GM23338 (cell line): ENCODE results near the gene SMARCD2. TPM values are rescaled to one million over a fixed set of nuclear protein-coding genes. Genes with fewer than 3 reads are reported as not detected.

Source experiments
- ATAC-seq: fragments of 200-7000 bp; cut with Tn5 transposase; 3 replicates; pipeline ENCODE4 v1.9.1; 2020
- DNase-seq: peaks from one replicate; pipeline ENCODE4 v3.0.0-alpha.2; 2015; ENCODE audit warnings: low spot score
- H2AFZ ChIP-seq: fragments of 200-600 bp; sonication (generic); 2 replicates; pipeline ENCODE4 v1.8.0; 2016; ENCODE audit warnings: antibody characterized with exemption, mild to moderate bottlenecking, moderate library complexity
- H3F3A ChIP-seq: fragments of 200-600 bp; sonication (generic); replicated peaks from 2 replicates; pipeline ENCODE4 v1.8.0; 2017; ENCODE audit warnings: antibody characterized with exemption, mixed run types, low read depth
- H3K27ac ChIP-seq: fragments of 200-600 bp; sonication (generic); 2 replicates; pipeline ENCODE4 v1.6.1; 2016; ENCODE audit warnings: low read depth
- H3K27me3 ChIP-seq: fragments of 200-600 bp; sonication (generic); 2 replicates; pipeline ENCODE4 v1.8.0; 2016; ENCODE audit warnings: mild to moderate bottlenecking, mixed run types, moderate library complexity; ENCODE audit not compliant: insufficient read depth
- H3K36me3 ChIP-seq: fragments of 200-600 bp; sonication (generic); 2 replicates; pipeline ENCODE4 v1.8.0; 2016; ENCODE audit warnings: mild to moderate bottlenecking; ENCODE audit not compliant: insufficient read depth
- H3K4me1 ChIP-seq: fragments of 200-600 bp; sonication (generic); 2 replicates; pipeline ENCODE4 v1.8.0; 2016; ENCODE audit warnings: mild to moderate bottlenecking, moderate library complexity; ENCODE audit not compliant: insufficient read depth
- H3K4me2 ChIP-seq: fragments of 200-600 bp; sonication (generic); 2 replicates; pipeline ENCODE4 v1.7.1; 2017; ENCODE audit warnings: mixed run types
- H3K4me3 ChIP-seq: fragments of 200-600 bp; sonication (generic); 2 replicates; pipeline ENCODE4 v1.6.1; 2016; ENCODE audit warnings: mixed run types
- H3K79me2 ChIP-seq: fragments of 200-600 bp; sonication (generic); replicated peaks from 2 replicates; pipeline ENCODE4 v1.8.0; 2017; ENCODE audit warnings: mild to moderate bottlenecking; ENCODE audit not compliant: insufficient read depth
- H3K9me2 ChIP-seq: fragments of 200-600 bp; sonication (generic); 2 replicates; pipeline ENCODE4 v1.8.0; 2017; ENCODE audit not compliant: insufficient read depth
- H4K20me1 ChIP-seq: fragments of 200-600 bp; sonication (generic); replicated peaks from 2 replicates; pipeline ENCODE4 v1.8.0; 2017; ENCODE audit warnings: mild to moderate bottlenecking; ENCODE audit not compliant: insufficient read depth
- H3K27ac Mint-ChIP-seq: 2 replicates; pipeline ENCODE4 v1.8.0; 2020; ENCODE audit warnings: inconsistent platforms, mild to moderate bottlenecking, moderate library complexity, mixed read lengths
- H3K27me3 Mint-ChIP-seq: 3 replicates; pipeline ENCODE4 v1.8.0; 2022; ENCODE audit warnings: low read depth, mild to moderate bottlenecking, moderate library complexity, mixed read lengths, inconsistent platforms; ENCODE audit not compliant: insufficient read depth, poor library complexity
- H3K36me3 Mint-ChIP-seq: 3 replicates; pipeline ENCODE4 v1.8.0; 2021; ENCODE audit warnings: low read depth, mild to moderate bottlenecking, inconsistent platforms, moderate library complexity, mixed read lengths
- H3K4me1 Mint-ChIP-seq: 3 replicates; pipeline ENCODE4 v1.8.0; 2020; ENCODE audit warnings: mild to moderate bottlenecking, inconsistent platforms, mixed read lengths
- H3K4me3 Mint-ChIP-seq: 3 replicates; pipeline ENCODE4 v1.8.0; 2021; ENCODE audit warnings: moderate library complexity, mild to moderate bottlenecking, inconsistent platforms, mixed read lengths
- H3K9me3 Mint-ChIP-seq: 3 replicates; pipeline ENCODE4 v1.8.0; 2020; ENCODE audit warnings: moderate library complexity, mild to moderate bottlenecking, inconsistent platforms, mixed read lengths
- CREB1 ChIP-seq: fragments of 250-450 bp; sonication (Bioruptor Pico); IDR thresholded peaks from 2 replicates; pipeline ENCODE4 v1.5.0; 2020; ENCODE audit warnings: low read depth, mild to moderate bottlenecking, moderate library complexity
- EZH2 ChIP-seq: fragments of 200-600 bp; sonication (generic); IDR thresholded peaks from one replicate; pipeline ENCODE4 v1.8.0; 2017; ENCODE audit warnings: antibody characterized with exemption, mild to moderate bottlenecking, low read depth; ENCODE audit not compliant: unreplicated experiment
- EZH2phosphoT487 ChIP-seq: fragments of 200-600 bp; sonication (generic); IDR thresholded peaks from one replicate; pipeline ENCODE4 v1.8.1; 2018; ENCODE audit warnings: antibody characterized with exemption; ENCODE audit not compliant: unreplicated experiment
- JUNB ChIP-seq: IDR thresholded peaks from one replicate; pipeline ENCODE4 v1.6.1; 2016; ENCODE audit warnings: antibody characterized with exemption; ENCODE audit not compliant: unreplicated experiment
- NANOG ChIP-seq: IDR thresholded peaks from 2 replicates; pipeline ENCODE4 v1.6.1; 2016; ENCODE audit warnings: antibody characterized with exemption, borderline replicate concordance
- POLR2AphosphoS5 ChIP-seq: IDR thresholded peaks from 2 replicates; pipeline ENCODE4 v1.6.1; 2016; ENCODE audit warnings: antibody characterized with exemption, low read depth
- STAT1 ChIP-seq: IDR thresholded peaks from one replicate; pipeline ENCODE4 v1.6.1; 2016; ENCODE audit warnings: antibody characterized with exemption; ENCODE audit not compliant: unreplicated experiment
- ZNF114 ChIP-seq: fragments of 250-450 bp; sonication (Bioruptor Pico); IDR thresholded peaks from 2 replicates; pipeline ENCODE4 v1.5.0; 2020; ENCODE audit warnings: mild to moderate bottlenecking, moderate library complexity
- ZNF331 ChIP-seq: fragments of 250-450 bp; sonication (Bioruptor Pico); IDR thresholded peaks from 2 replicates; pipeline ENCODE4 v1.5.0; 2020; ENCODE audit warnings: low read depth, mild to moderate bottlenecking, moderate library complexity
- polyA plus RNA-seq: library from polyadenylated mRNA; unstranded; fragments of >200 nt; fragmentation: Nextera tagmentation; extraction: Ambion mirVana; gene quantifications from 2 replicates; pipeline ENCODE4 v1.2.1, GENCODE V29; 2016
- total RNA-seq: library from RNA; depleted of rRNA; stranded (reverse); fragments of >200 nt; shearing (Covaris generic); gene quantifications from 2 replicates; pipeline ENCODE4 v1.2.3, GENCODE V29; 2014
- TF ChIP-seq, protein P1 (sequence below): fragments of 250-450 bp; sonication (Bioruptor Pico); IDR thresholded peaks from 2 replicates; pipeline ENCODE4 v1.5.0; 2020; ENCODE audit warnings: mild to moderate bottlenecking, moderate library complexity
- TF ChIP-seq, protein P2 (sequence below), 2 experiments: fragments of 200-600 bp in 1 of 2; sonication (generic) in 1 of 2; conservative IDR thresholded peaks; 2 replicates each; pipeline versions ENCODE4 v1.5.1 to v1.6.1; 2016 to 2017; ENCODE audit warnings: antibody characterized with exemption in 2 of 2, low read depth in 2 of 2, mild to moderate bottlenecking in 2 of 2, moderate library complexity in 1 of 2
- TF ChIP-seq, protein P3 (sequence below): IDR thresholded peaks from one replicate; pipeline ENCODE4 v1.6.1; 2018; ENCODE audit warnings: antibody characterized with exemption; ENCODE audit not compliant: unreplicated experiment
- TF ChIP-seq, protein P4 (sequence below): IDR thresholded peaks from 2 replicates; pipeline ENCODE4 v1.6.1; 2016; ENCODE audit warnings: antibody characterized with exemption

Gene SMARCD2
- total and polyA plus RNA-seq, 2 experiments from 2014 or later, result 36.4 to 133 TPM

DNA sequence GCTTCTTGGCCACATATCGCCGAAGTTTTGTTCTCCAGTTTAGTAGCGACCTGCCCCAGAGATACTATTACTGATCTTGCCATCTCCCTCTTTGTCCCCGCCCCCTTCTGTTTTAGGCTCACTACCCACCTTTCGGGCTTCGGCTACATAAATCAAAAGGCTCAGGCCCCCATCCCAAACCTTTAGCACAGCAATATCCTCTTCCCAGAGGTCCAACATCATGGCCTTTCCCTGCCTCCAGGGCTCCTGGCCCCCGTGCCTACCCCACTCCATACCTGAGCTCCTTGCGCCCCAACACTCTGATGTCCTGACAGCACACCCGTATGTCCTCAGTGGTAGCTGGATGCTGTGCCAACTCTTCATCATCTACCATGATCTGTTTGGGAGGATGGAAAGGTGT is 18.1 kb downstream of the SMARCD2 start:
- H3F3A ChIP-seq, result peaks cover 20% of the 10 kb centered on the region
- H3K27ac Mint-ChIP-seq, result no peak overlapping the region
- no peak overlapping the region for H3K4me3 ChIP-seq
- peaks cover 98% of the 10 kb centered on the region for H3K36me3 Mint-ChIP-seq
- DNase-seq (no peak), ATAC-seq (no peak)
- H3K4me1 ChIP-seq, result peaks cover 6% of the 10 kb centered on the region; the same call in 1 of the 2 replicates
- no peaks in the 10 kb centered on the region; the same call in 2 of the 3 replicates for H3K9me3 Mint-ChIP-seq
- peaks cover 52% of the 10 kb centered on the region for H4K20me1 ChIP-seq
- H3K9me2 ChIP-seq, result no peaks in the 10 kb centered on the region
- no peak overlapping the region for H2AFZ ChIP-seq
- peaks cover 34% of the 10 kb centered on the region for H3K79me2 ChIP-seq
- peaks cover 20% of the 10 kb centered on the region for H3K4me1 Mint-ChIP-seq
- H3K36me3 ChIP-seq, result peaks cover 62% of the 10 kb centered on the region
- H3K27me3 Mint-ChIP-seq, result peaks cover 12% of the 10 kb centered on the region
- no peak overlapping the region for H3K4me2 ChIP-seq
- no peak for TF ChIP-seq ZNF331 (CRISPR knock-in tag)
- no peak for TF ChIP-seq EZH2phosphoT487
- TF ChIP-seq, protein P1, sequence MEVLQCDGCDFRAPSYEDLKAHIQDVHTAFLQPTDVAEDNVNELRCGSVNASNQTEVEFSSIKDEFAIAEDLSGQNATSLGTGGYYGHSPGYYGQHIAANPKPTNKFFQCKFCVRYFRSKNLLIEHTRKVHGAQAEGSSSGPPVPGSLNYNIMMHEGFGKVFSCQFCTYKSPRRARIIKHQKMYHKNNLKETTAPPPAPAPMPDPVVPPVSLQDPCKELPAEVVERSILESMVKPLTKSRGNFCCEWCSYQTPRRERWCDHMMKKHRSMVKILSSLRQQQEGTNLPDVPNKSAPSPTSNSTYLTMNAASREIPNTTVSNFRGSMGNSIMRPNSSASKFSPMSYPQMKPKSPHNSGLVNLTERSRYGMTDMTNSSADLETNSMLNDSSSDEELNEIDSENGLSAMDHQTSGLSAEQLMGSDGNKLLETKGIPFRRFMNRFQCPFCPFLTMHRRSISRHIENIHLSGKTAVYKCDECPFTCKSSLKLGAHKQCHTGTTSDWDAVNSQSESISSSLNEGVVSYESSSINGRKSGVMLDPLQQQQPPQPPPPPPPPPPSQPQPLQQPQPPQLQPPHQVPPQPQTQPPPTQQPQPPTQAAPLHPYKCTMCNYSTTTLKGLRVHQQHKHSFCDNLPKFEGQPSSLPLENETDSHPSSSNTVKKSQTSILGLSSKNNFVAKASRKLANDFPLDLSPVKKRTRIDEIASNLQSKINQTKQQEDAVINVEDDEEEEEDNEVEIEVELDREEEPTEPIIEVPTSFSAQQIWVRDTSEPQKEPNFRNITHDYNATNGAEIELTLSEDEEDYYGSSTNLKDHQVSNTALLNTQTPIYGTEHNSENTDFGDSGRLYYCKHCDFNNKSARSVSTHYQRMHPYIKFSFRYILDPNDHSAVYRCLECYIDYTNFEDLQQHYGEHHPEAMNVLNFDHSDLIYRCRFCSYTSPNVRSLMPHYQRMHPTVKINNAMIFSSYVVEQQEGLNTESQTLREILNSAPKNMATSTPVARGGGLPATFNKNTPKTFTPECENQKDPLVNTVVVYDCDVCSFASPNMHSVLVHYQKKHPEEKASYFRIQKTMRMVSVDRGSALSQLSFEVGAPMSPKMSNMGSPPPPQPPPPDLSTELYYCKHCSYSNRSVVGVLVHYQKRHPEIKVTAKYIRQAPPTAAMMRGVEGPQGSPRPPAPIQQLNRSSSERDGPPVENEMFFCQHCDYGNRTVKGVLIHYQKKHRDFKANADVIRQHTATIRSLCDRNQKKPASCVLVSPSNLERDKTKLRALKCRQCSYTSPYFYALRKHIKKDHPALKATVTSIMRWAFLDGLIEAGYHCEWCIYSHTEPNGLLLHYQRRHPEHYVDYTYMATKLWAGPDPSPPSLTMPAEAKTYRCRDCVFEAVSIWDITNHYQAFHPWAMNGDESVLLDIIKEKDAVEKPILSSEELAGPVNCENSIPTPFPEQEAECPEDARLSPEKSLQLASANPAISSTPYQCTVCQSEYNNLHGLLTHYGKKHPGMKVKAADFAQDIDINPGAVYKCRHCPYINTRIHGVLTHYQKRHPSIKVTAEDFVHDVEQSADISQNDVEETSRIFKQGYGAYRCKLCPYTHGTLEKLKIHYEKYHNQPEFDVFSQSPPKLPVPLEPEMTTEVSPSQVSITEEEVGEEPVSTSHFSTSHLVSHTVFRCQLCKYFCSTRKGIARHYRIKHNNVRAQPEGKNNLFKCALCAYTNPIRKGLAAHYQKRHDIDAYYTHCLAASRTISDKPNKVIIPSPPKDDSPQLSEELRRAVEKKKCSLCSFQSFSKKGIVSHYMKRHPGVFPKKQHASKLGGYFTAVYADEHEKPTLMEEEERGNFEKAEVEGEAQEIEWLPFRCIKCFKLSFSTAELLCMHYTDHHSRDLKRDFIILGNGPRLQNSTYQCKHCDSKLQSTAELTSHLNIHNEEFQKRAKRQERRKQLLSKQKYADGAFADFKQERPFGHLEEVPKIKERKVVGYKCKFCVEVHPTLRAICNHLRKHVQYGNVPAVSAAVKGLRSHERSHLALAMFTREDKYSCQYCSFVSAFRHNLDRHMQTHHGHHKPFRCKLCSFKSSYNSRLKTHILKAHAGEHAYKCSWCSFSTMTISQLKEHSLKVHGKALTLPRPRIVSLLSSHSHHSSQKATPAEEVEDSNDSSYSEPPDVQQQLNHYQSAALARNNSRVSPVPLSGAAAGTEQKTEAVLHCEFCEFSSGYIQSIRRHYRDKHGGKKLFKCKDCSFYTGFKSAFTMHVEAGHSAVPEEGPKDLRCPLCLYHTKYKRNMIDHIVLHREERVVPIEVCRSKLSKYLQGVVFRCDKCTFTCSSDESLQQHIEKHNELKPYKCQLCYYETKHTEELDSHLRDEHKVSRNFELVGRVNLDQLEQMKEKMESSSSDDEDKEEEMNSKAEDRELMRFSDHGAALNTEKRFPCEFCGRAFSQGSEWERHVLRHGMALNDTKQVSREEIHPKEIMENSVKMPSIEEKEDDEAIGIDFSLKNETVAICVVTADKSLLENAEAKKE (CRISPR knock-in tag), result no peak
- TF ChIP-seq, protein P2, sequence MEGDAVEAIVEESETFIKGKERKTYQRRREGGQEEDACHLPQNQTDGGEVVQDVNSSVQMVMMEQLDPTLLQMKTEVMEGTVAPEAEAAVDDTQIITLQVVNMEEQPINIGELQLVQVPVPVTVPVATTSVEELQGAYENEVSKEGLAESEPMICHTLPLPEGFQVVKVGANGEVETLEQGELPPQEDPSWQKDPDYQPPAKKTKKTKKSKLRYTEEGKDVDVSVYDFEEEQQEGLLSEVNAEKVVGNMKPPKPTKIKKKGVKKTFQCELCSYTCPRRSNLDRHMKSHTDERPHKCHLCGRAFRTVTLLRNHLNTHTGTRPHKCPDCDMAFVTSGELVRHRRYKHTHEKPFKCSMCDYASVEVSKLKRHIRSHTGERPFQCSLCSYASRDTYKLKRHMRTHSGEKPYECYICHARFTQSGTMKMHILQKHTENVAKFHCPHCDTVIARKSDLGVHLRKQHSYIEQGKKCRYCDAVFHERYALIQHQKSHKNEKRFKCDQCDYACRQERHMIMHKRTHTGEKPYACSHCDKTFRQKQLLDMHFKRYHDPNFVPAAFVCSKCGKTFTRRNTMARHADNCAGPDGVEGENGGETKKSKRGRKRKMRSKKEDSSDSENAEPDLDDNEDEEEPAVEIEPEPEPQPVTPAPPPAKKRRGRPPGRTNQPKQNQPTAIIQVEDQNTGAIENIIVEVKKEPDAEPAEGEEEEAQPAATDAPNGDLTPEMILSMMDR (conservative IDR thresholded peaks at IDR 0.05; ENCODE audit: low read depth in 2 of 2), result no peak
- no peak for TF ChIP-seq CREB1 (CRISPR knock-in tag)
- no peak for TF ChIP-seq NANOG
- no peak for TF ChIP-seq STAT1
- TF ChIP-seq JUNB, result no peak
- TF ChIP-seq EZH2, result no peak
- TF ChIP-seq ZNF114 (CRISPR knock-in tag), result no peak
- TF ChIP-seq, protein P3, sequence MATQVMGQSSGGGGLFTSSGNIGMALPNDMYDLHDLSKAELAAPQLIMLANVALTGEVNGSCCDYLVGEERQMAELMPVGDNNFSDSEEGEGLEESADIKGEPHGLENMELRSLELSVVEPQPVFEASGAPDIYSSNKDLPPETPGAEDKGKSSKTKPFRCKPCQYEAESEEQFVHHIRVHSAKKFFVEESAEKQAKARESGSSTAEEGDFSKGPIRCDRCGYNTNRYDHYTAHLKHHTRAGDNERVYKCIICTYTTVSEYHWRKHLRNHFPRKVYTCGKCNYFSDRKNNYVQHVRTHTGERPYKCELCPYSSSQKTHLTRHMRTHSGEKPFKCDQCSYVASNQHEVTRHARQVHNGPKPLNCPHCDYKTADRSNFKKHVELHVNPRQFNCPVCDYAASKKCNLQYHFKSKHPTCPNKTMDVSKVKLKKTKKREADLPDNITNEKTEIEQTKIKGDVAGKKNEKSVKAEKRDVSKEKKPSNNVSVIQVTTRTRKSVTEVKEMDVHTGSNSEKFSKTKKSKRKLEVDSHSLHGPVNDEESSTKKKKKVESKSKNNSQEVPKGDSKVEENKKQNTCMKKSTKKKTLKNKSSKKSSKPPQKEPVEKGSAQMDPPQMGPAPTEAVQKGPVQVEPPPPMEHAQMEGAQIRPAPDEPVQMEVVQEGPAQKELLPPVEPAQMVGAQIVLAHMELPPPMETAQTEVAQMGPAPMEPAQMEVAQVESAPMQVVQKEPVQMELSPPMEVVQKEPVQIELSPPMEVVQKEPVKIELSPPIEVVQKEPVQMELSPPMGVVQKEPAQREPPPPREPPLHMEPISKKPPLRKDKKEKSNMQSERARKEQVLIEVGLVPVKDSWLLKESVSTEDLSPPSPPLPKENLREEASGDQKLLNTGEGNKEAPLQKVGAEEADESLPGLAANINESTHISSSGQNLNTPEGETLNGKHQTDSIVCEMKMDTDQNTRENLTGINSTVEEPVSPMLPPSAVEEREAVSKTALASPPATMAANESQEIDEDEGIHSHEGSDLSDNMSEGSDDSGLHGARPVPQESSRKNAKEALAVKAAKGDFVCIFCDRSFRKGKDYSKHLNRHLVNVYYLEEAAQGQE, result no peak
- no peak for TF ChIP-seq POLR2AphosphoS5
- TF ChIP-seq, protein P4, sequence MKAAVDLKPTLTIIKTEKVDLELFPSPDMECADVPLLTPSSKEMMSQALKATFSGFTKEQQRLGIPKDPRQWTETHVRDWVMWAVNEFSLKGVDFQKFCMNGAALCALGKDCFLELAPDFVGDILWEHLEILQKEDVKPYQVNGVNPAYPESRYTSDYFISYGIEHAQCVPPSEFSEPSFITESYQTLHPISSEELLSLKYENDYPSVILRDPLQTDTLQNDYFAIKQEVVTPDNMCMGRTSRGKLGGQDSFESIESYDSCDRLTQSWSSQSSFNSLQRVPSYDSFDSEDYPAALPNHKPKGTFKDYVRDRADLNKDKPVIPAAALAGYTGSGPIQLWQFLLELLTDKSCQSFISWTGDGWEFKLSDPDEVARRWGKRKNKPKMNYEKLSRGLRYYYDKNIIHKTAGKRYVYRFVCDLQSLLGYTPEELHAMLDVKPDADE, result no peak
- no peak overlapping the region for H3K27ac ChIP-seq
- H3K4me3 Mint-ChIP-seq, result no peak overlapping the region
- H3K27me3 ChIP-seq, result no peaks in the 10 kb centered on the region
